Parathyroid adenoma (tissue), 2 donors: ENCODE data around the gene A1BG.

ENCODE experiments used
- H2AFZ ChIP-seq: fragments of 300-600 bp; sonication (generic); one replicate; pipeline ENCODE4 v1.7.0; 2017; ENCODE audit warnings: antibody characterized with exemption, mild to moderate bottlenecking
- H3K27ac ChIP-seq: fragments of 300-600 bp; sonication (generic); one replicate; pipeline ENCODE4 v1.7.0; 2017
- H3K27me3 ChIP-seq: fragments of 300-600 bp; sonication (generic); one replicate; pipeline ENCODE4 v1.7.0; 2017; ENCODE audit warnings: low read length; ENCODE audit not compliant: control insufficient read depth, insufficient read depth
- H3K36me3 ChIP-seq: fragments of 300-600 bp; sonication (generic); one replicate; pipeline ENCODE4 v1.7.0; 2017; ENCODE audit warnings: low read length; ENCODE audit not compliant: control insufficient read depth, insufficient read depth
- H3K4me1 ChIP-seq: fragments of 300-600 bp; sonication (generic); one replicate; pipeline ENCODE4 v1.7.0; 2017; ENCODE audit warnings: control low read depth
- H3K4me2 ChIP-seq: fragments of 300-600 bp; sonication (generic); one replicate; pipeline ENCODE4 v1.7.0; 2017; ENCODE audit warnings: low read length
- H3K4me3 ChIP-seq: fragments of 300-600 bp; sonication (generic); one replicate; pipeline ENCODE4 v1.7.0; 2017; ENCODE audit warnings: low read depth, low read length
- H3K79me2 ChIP-seq: fragments of 300-600 bp; sonication (generic); one replicate; pipeline ENCODE4 v1.7.0; 2017; ENCODE audit warnings: control low read depth
- H3K9ac ChIP-seq: fragments of 300-600 bp; sonication (generic); one replicate; pipeline ENCODE4 v1.7.0; 2017; ENCODE audit warnings: mild to moderate bottlenecking
- H3K9me3 ChIP-seq: fragments of 300-600 bp; sonication (generic); one replicate; pipeline ENCODE4 v1.7.0; 2017; ENCODE audit warnings: low read length; ENCODE audit not compliant: control insufficient read depth
- TF ChIP-seq, protein P1 (sequence below): fragments of 300-600 bp; sonication (generic); IDR thresholded peaks from one replicate; pipeline ENCODE4 v1.7.0; 2017; ENCODE audit warnings: antibody characterized with exemption, mild to moderate bottlenecking
- donor health status: primary hyperparathyroidism.

A1BG gene

DNA sequence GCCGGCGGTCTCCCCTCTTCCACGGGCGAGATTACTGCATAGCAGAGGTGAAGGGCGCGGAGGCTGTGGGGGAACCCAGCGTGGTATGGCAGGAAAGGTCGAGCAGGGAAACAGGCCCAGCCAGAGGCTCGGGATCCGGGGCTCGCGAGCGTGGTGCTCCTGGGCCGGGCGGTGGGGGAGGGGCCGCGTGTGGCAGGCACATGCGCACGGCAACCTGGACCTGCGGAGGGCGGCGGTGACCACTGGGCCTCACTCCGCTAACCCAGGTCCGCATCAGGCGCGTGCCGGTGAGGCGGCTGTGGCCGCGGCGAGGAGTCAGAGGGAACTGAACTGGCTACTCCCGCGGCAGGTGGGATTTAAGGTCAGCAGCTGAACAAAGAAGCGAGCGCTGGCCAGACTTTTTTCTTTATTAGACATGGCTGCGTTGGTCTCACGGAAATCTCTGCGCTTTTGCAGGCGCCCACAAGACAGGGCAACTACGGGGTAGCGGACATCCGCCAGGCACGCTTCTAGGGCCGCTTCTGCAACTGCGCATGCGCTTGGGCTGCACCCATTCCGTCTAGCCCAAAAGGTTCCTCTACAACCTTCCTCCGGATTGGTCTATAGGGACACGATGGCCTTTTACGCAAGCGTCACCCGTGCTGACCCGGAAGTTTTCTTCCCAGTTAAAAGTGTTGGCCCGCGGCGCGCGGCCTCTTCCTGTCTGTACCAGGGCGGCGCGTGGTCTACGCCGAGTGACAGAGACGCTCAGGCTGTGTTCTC, 33.5 kb upstream of the A1BG start, which contains the start of gene RPS5:
RPS5 (plus strand) TSS at position 694 of the 762 bp plus-strand sequence. CDS start 869 bp downstream, outside the sequence.
- peak within 1 kb of the TSS; percentile 99 for H3K4me2 ChIP-seq
- H3K4me1 ChIP-seq, result peaks cover 23% of the 10 kb centered on the region
- H3K27ac ChIP-seq, result peak within 1 kb of the TSS; percentile 98
- H3K36me3 ChIP-seq, result no peaks in the 10 kb centered on the region
- TF ChIP-seq, protein P1, sequence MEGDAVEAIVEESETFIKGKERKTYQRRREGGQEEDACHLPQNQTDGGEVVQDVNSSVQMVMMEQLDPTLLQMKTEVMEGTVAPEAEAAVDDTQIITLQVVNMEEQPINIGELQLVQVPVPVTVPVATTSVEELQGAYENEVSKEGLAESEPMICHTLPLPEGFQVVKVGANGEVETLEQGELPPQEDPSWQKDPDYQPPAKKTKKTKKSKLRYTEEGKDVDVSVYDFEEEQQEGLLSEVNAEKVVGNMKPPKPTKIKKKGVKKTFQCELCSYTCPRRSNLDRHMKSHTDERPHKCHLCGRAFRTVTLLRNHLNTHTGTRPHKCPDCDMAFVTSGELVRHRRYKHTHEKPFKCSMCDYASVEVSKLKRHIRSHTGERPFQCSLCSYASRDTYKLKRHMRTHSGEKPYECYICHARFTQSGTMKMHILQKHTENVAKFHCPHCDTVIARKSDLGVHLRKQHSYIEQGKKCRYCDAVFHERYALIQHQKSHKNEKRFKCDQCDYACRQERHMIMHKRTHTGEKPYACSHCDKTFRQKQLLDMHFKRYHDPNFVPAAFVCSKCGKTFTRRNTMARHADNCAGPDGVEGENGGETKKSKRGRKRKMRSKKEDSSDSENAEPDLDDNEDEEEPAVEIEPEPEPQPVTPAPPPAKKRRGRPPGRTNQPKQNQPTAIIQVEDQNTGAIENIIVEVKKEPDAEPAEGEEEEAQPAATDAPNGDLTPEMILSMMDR, result peak; percentile 8
- H3K9ac ChIP-seq, result peak within 1 kb of the TSS; percentile 95
- H2AFZ ChIP-seq, result peak within 1 kb of the TSS; percentile 95
- no peaks in the 10 kb centered on the region for H3K9me3 ChIP-seq
- H3K79me2 ChIP-seq, result peaks cover 12% of the 10 kb centered on the region
- H3K27me3 ChIP-seq, result no peaks in the 10 kb centered on the region
- H3K4me3 ChIP-seq, result peak within 1 kb of the TSS; percentile 91

DNA sequence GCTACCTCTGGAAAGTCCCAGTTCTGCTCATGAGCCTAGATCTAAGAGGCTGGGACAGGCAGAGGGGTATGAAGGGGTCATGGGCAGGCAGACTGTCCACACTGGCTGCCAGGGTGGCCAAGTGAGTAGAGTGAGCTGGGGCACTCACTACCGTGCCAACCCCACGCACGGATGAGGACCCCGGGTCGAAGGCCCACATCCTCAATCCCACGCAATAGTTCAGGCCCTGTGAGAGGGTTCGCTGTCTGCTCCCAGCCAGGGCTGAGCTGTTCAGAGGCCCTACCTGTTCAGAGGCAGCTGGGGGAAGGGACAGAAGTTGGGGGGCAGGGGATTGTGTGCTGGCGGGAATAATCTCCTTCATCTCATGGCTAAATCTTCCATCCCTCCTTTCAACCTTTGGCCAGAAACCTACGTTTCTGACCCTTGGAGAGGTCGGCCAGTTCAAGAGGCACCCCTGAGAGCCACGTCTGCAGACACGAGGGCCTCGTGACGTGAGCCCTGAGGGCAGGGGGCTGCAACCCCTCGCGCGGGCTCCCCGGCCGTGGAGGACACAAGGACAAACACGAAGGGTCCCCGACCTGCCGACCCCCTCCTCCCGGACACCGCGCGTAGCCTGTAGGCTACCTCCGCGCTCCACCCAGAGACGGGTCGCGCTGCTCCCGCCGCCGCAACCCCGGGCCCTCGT, 32.7 kb upstream of the A1BG start:
- H3K4me1 ChIP-seq, result peaks cover 23% of the 10 kb centered on the region
- TF ChIP-seq, protein P1, result no peak

DNA sequence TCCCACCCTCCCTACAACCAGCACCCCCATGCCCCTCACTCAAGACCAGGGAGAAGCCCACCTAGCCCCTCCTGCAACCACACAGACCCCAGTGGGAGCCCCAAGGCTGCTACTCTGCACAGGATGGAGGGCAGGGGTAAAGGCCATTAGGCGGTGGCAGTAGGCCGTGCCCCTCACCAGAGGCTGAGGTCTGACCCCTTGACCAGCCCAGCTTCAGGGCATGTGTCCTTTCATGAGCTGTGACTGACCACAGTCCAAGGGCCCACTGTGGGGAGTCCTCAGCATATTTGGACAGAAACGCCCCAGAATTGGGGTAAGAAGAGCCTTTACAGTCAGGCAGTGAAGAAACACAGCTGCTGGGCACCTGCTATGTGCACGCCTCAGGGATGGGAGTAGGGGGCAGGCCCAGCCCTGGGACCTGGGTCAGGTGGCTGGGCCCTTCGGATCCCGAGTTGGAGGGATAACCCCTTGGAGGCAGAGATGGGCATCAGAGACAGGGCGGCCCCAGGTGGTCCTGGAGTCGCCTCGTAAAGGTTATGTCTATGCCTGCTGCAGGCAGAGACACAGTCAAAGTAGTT, 32.1 kb upstream of the A1BG start:
- H3K4me3 ChIP-seq, result peak overlapping the region; percentile 91
- no peaks in the 10 kb centered on the region for H3K27me3 ChIP-seq
- H3K9ac ChIP-seq, result peak overlapping the region; percentile 95
- TF ChIP-seq, protein P1, result no peak
- H3K79me2 ChIP-seq, result peaks cover 12% of the 10 kb centered on the region
- H3K4me2 ChIP-seq, result peak overlapping the region; percentile 92
- H3K4me1 ChIP-seq, result peaks cover 23% of the 10 kb centered on the region
- no peaks in the 10 kb centered on the region for H3K36me3 ChIP-seq
- H3K9me3 ChIP-seq, result no peaks in the 10 kb centered on the region
- H3K27ac ChIP-seq, result peak overlapping the region; percentile 98
- peak overlapping the region; percentile 95 for H2AFZ ChIP-seq

More for the DNA sequence above, 32.7 kb upstream of the A1BG start:
- Histone ChIP-seq H3K4me2 (peak overlapping the region; percentile 92), H3K27me3 (no peaks in the 10 kb centered on the region), H3K79me2 (peaks cover 12% of the 10 kb centered on the region), H3K4me3 (peak overlapping the region; percentile 91), H3K9me3 (no peaks in the 10 kb centered on the region), H3K36me3 (no peaks in the 10 kb centered on the region), H3K27ac (peak overlapping the region; percentile 98), H2AFZ (peak overlapping the region; percentile 95), H3K9ac (peak overlapping the region; percentile 95)

DNA sequence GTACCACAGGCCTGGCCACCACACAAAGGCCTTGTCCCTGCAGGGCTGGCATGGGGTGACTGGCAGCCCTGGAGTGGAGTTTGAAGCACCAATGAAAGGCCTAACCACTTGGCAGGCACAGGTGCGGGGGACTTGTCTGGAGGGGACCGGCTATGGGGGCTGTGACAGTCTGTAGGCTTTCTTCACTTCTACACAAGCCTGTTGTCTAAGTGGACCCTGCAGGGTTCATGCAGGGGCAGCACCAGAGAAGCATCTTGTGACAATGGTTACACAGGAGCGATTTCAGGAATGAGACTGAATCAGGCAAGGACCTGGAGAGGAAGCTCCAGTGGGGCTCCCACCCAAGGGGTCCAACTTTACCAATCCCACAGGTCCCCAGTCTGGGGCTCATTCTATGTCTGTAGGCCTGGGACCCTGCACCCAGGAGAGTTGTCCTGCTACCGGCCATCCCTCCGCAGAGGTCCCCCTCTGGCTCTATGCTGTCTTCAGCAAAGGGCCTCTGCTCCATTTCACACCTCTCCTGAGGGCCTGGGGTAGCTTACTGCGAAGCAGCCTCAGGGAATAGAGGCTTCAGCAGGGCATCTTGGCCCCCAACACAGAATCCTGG, 29.8 kb upstream of the A1BG start:
- Histone ChIP-seq H2AFZ (no peak overlapping the region), H3K27me3 (no peaks in the 10 kb centered on the region), H3K4me3 (no peak overlapping the region), H3K9me3 (no peaks in the 10 kb centered on the region), H3K79me2 (peaks cover 12% of the 10 kb centered on the region), H3K9ac (no peak overlapping the region), H3K36me3 (no peaks in the 10 kb centered on the region), H3K4me2 (no peak overlapping the region), H3K27ac (no peak overlapping the region), H3K4me1 (peaks cover 27% of the 10 kb centered on the region)
- TF ChIP-seq, protein P1, result no peak
